Tibial artery (tissue), 4 donors: ENCODE data around the gene PNPLA5.

Source experiments
- DNase-seq, 2 donors: peaks; one replicate each; pipeline ENCODE4 v3.0.0-alpha.2; 2019
- H3K27ac ChIP-seq, 2 donors: fragments of 200-600 bp; sonication (generic) in 1 of 2; 1 replicate in 1 of 2; 2 replicates in 1 of 2; pipeline ENCODE4 v1.5.1; 2018 to 2019; ENCODE audit warnings: mild to moderate bottlenecking in 1 of 2
- H3K27me3 ChIP-seq, 2 donors: fragments of 200-600 bp; sonication (generic) in 1 of 2; one replicate each; pipeline versions ENCODE4 v1.5.1 to v1.6.0; 2016 to 2019
- H3K36me3 ChIP-seq, 3 donors: fragments of 200-600 bp; sonication (generic) in 2 of 3; one replicate each; pipeline ENCODE4 v1.5.1; 2016 to 2019; ENCODE audit warnings: mild to moderate bottlenecking in 2 of 3
- H3K4me1 ChIP-seq, 4 donors: fragments of 200-600 bp; sonication (generic) in 2 of 4; 1 replicate in 3 of 4; 2 replicates in 1 of 4; pipeline ENCODE4 v1.5.1; 2016 to 2019
- H3K4me3 ChIP-seq, 2 donors: fragments of 200-600 bp; sonication (generic) in 1 of 2; 1 replicate in 1 of 2; 2 replicates in 1 of 2; pipeline ENCODE4 v1.5.1; 2018 to 2019; ENCODE audit warnings: mild to moderate bottlenecking in 2 of 2
- H3K9me3 ChIP-seq, 3 donors: fragments of 200-600 bp; sonication (generic) in 1 of 3; one replicate each; pipeline ENCODE4 v1.5.1; 2016 to 2019
- CTCF ChIP-seq, 2 experiments: fragments of 200-600 bp in 1 of 2; fragments of 450-650 bp in 1 of 2; IDR thresholded peaks; one replicate each; pipeline ENCODE4 v1.5.1; 2017 to 2019; ENCODE audit warnings: antibody characterized with exemption in 2 of 2, mild to moderate bottlenecking in 1 of 2, moderate library complexity in 1 of 2
- intact Hi-C: fragments of 100-400 bp; cut with DNase I; formaldehyde crosslinking; loops from one replicate; pipeline ENCODE4 v1.15.0; 2023; ENCODE audit warnings: low total_unique reads

The PNPLA5 gene

GRCh38 chr22:43922123-43922522 lies 30.3 kb upstream of the PNPLA5 start:
- no peak for DNase-seq
- peaks cover 0 to 25% (median 13%) of the 10 kb centered on the region in 4 donors for H3K4me1 ChIP-seq
- intact Hi-C loops = no loop called here
- H3K27ac ChIP-seq = no peak overlapping the region
- H3K27me3 ChIP-seq = peaks cover 0 to 86% of the 10 kb centered on the region in 2 donors
- no peaks in the 10 kb centered on the region for H3K9me3 ChIP-seq
- TF ChIP-seq CTCF (IDR thresholded peaks at IDR 0.05) = no peak
- no peaks in the 10 kb centered on the region for H3K36me3 ChIP-seq
- H3K4me3 ChIP-seq = no peak overlapping the region

GRCh38 chr22:43921370-43921769 lies 29.6 kb upstream of the PNPLA5 start:
- Histone ChIP-seq H3K36me3 (no peaks in the 10 kb centered on the region), H3K9me3 (no peaks in the 10 kb centered on the region), H3K4me3 (no peak overlapping the region), H3K4me1 (peaks cover 0 to 25% (median 13%) of the 10 kb centered on the region in 4 donors), H3K27ac (no peak overlapping the region), H3K27me3 (peaks cover 0 to 81% of the 10 kb centered on the region in 2 donors)
- no peak for DNase-seq
- intact Hi-C loops = no loop called here
- TF ChIP-seq CTCF (IDR thresholded peaks at IDR 0.05) = no peak

GRCh38 chr22:43919106-43919973 lies 27.5 kb upstream of the PNPLA5 start:
- H3K27me3 ChIP-seq = peaks cover 0 to 75% of the 10 kb centered on the region in 2 donors
- no peaks in the 10 kb centered on the region for H3K36me3 ChIP-seq
- no peak for DNase-seq
- TF ChIP-seq CTCF (IDR thresholded peaks at IDR 0.05) = no peak
- H3K4me3 ChIP-seq = no peak overlapping the region
- no peak overlapping the region for H3K27ac ChIP-seq
- H3K4me1 ChIP-seq = peaks cover 0 to 16% (median 13%) of the 10 kb centered on the region in 4 donors
- intact Hi-C loops = no loop called here
- H3K9me3 ChIP-seq = peaks cover 0 to 4% (median 0%) of the 10 kb centered on the region in 3 donors

- H3K9me3 ChIP-seq = peaks cover 0 to 4% (median 0%) of the 10 kb centered on the region in 3 donors
- H3K36me3 ChIP-seq = no peaks in the 10 kb centered on the region
- intact Hi-C loops = no loop called here
- H3K4me3 ChIP-seq = no peak overlapping the region
- no peak for TF ChIP-seq CTCF (IDR thresholded peaks at IDR 0.05)
- H3K27me3 ChIP-seq = peaks cover 0 to 59% of the 10 kb centered on the region in 2 donors
- H3K27ac ChIP-seq = no peak overlapping the region
- no peaks in the 10 kb centered on the region for H3K4me1 ChIP-seq
- no peak for DNase-seq
These were observed 25.7 kb upstream of the PNPLA5 start for GRCh38 chr22:43917521-43917920.

GRCh38 chr22:43911351-43911750 lies 19.5 kb upstream of the PNPLA5 start:
- no peak for DNase-seq
- Histone ChIP-seq H3K4me1 (no peaks in the 10 kb centered on the region), H3K9me3 (peaks cover 0 to 4% (median 0%) of the 10 kb centered on the region in 3 donors), H3K27ac (no peak overlapping the region), H3K4me3 (no peak overlapping the region), H3K27me3 (peaks cover 0 to 38% of the 10 kb centered on the region in 2 donors), H3K36me3 (no peaks in the 10 kb centered on the region)
- TF ChIP-seq CTCF (IDR thresholded peaks at IDR 0.05) = no peak
- intact Hi-C loops = no loop called here
